D341Med (cell line): ENCODE results near the gene TYMP.

Experiments used
- DNase-seq: peaks from one replicate; pipeline ENCODE4 v3.0.0; 2012; ENCODE audit warnings: low spot score

The TYMP gene

GRCh38 chr22:50483556-50483955, 46.3 kb downstream of the TYMP start:
- no peak for DNase-seq

- no peak for DNase-seq
These were observed 46.7 kb downstream of the TYMP start for GRCh38 chr22:50483106-50483505.

- no peak for DNase-seq
These were observed 47.4 kb downstream of the TYMP start for GRCh38 chr22:50482107-50483074.

GRCh38 chr22:50481440-50482106, 48.2 kb downstream of the TYMP start, which contains the start of gene ADM2:
TSS of gene ADM2 (plus strand) at chr22:50481543. CDS start at chr22:50481848, 305 bp downstream.
- peak; percentile 84 for DNase-seq

- no peak for DNase-seq
These were observed 48.8 kb downstream of the TYMP start for GRCh38 chr22:50481045-50481439.

- no peak for DNase-seq
These were observed 50.1 kb downstream of the TYMP start for GRCh38 chr22:50479721-50480120.

GRCh38 chr22:50477923-50478322, 51.9 kb downstream of the TYMP start:
- DNase-seq: no peak

- DNase-seq: no peak
These were observed 52.9 kb downstream of the TYMP start for GRCh38 chr22:50476868-50477267.
